Neural cell (in vitro differentiated cells): ENCODE results near the gene GCNT4. TPM values are rescaled to one million over a fixed set of nuclear protein-coding genes. Genes with fewer than 3 reads are reported as not detected.

Experiments used
- H2AFZ ChIP-seq: fragments of 200-600, 300-800 bp; sonication (generic), shearing (Covaris generic); 2 replicates; pipeline ENCODE4 v1.6.0; 2014; ENCODE audit warnings: low read depth, mild to moderate bottlenecking, antibody characterized with exemption, low read length, moderate library complexity
- H3F3A ChIP-seq: fragments of 200-600 bp; shearing (Covaris generic); 2 replicates; pipeline ENCODE4 v1.6.1; 2016; ENCODE audit warnings: mild to moderate bottlenecking, moderate library complexity, mixed read lengths, antibody characterized with exemption, low read length; ENCODE audit not compliant: insufficient read depth, poor library complexity, severe bottlenecking
- H3K27ac ChIP-seq: fragments of 200-600, 300-800 bp; sonication (generic), shearing (Covaris generic); 2 replicates; pipeline ENCODE4 v1.5.1; 2014; ENCODE audit warnings: mild to moderate bottlenecking, low read length, moderate library complexity
- H3K27me3 ChIP-seq: fragments of 300-800, 200-600 bp; sonication (generic), shearing (Covaris generic); 2 replicates; pipeline ENCODE4 v1.6.0; 2014; ENCODE audit warnings: mild to moderate bottlenecking, low read depth, low read length, moderate library complexity; ENCODE audit not compliant: insufficient read depth
- H3K36me3 ChIP-seq: fragments of 300-800, 200-600 bp; sonication (generic), shearing (Covaris generic); 2 replicates; pipeline ENCODE4 v1.5.1; 2014; ENCODE audit warnings: mild to moderate bottlenecking, antibody characterized with exemption, low read length, moderate library complexity; ENCODE audit not compliant: insufficient read depth
- H3K4me2 ChIP-seq: fragments of 300-800, 200-600 bp; sonication (generic), shearing (Covaris generic); 2 replicates; pipeline ENCODE4 v1.6.0; 2014; ENCODE audit warnings: mild to moderate bottlenecking, low read length
- H3K4me3 ChIP-seq: fragments of 300-800, 200-600 bp; sonication (generic), shearing (Covaris generic); 2 replicates; pipeline ENCODE4 v1.5.1; 2014; ENCODE audit warnings: mild to moderate bottlenecking, low read length, moderate library complexity
- H3K79me2 ChIP-seq: fragments of 200-600 bp; shearing (Covaris generic); replicated peaks from 2 replicates; pipeline ENCODE4 v1.6.0; 2014; ENCODE audit warnings: mild to moderate bottlenecking, low read length, moderate library complexity; ENCODE audit not compliant: insufficient read depth
- H3K9ac ChIP-seq: fragments of 300-800, 200-600 bp; sonication (generic), shearing (Covaris generic); 2 replicates; pipeline ENCODE4 v1.6.1; 2016; ENCODE audit warnings: mild to moderate bottlenecking, low read length, mixed read lengths
- H3K9me2 ChIP-seq: fragments of 200-600 bp; shearing (Covaris generic); 2 replicates; pipeline ENCODE4 v1.6.1; 2016; ENCODE audit warnings: mild to moderate bottlenecking, low read length, mixed read lengths; ENCODE audit not compliant: insufficient read depth
- H3K9me3 ChIP-seq: fragments of 200-600, 300-800 bp; sonication (generic), shearing (Covaris generic); 2 replicates; pipeline ENCODE4 v1.6.1; 2016; ENCODE audit warnings: mild to moderate bottlenecking, mixed run types, low read length, moderate library complexity, mixed read lengths
- H4K20me1 ChIP-seq: fragments of 200-600 bp; shearing (Covaris generic); 2 replicates; pipeline ENCODE4 v1.6.1; 2016; ENCODE audit warnings: mild to moderate bottlenecking, mixed run types; ENCODE audit not compliant: insufficient read depth
- EP300 ChIP-seq: fragments of 450-650 bp; conservative IDR thresholded peaks from 2 replicates; pipeline ENCODE4 v1.6.1; 2014; ENCODE audit warnings: antibody characterized with exemption, mild to moderate bottlenecking, moderate library complexity; ENCODE audit not compliant: poor library complexity, severe bottlenecking
- EZH2 ChIP-seq: fragments of 200-600, 300-800 bp; shearing (Covaris generic), sonication (generic); IDR thresholded peaks from 2 replicates; pipeline ENCODE4 v1.6.1; 2014; ENCODE audit warnings: antibody characterized with exemption, low read length, borderline replicate concordance, mild to moderate bottlenecking; ENCODE audit not compliant: insufficient read depth, poor library complexity, severe bottlenecking
- MXI1 ChIP-seq: fragments of 450-650 bp; conservative IDR thresholded peaks from 2 replicates; pipeline ENCODE4 v1.6.1; 2014; ENCODE audit warnings: antibody characterized with exemption, mild to moderate bottlenecking; ENCODE audit not compliant: poor library complexity, severe bottlenecking
- POLR2AphosphoS5 ChIP-seq: IDR thresholded peaks from 2 replicates; pipeline ENCODE4 v1.6.1; 2012
- RAD21 ChIP-seq: fragments of 450-650 bp; conservative IDR thresholded peaks from 2 replicates; pipeline ENCODE4 v1.6.1; 2014; ENCODE audit warnings: antibody characterized with exemption, mild to moderate bottlenecking, moderate library complexity
- SMC3 ChIP-seq: fragments of 450-650 bp; conservative IDR thresholded peaks from 2 replicates; pipeline ENCODE4 v1.6.1; 2014; ENCODE audit warnings: antibody characterized with exemption, mild to moderate bottlenecking, moderate library complexity; ENCODE audit not compliant: poor library complexity
- TAF1 ChIP-seq: IDR thresholded peaks from 2 replicates; pipeline ENCODE4 v1.6.1; 2012; ENCODE audit warnings: low read depth
- polyA plus RNA-seq: library from polyadenylated mRNA; depleted of rRNA; stranded (reverse); fragments of >200 nt; gene quantifications from 2 replicates; pipeline ENCODE4 v1.2.3, GENCODE V29; 2014
- TF ChIP-seq, protein P1 (sequence below): fragments of 450-650 bp; IDR thresholded peaks from 2 replicates; pipeline ENCODE4 v1.5.1; 2014; ENCODE audit warnings: antibody characterized with exemption, mild to moderate bottlenecking, moderate library complexity; ENCODE audit not compliant: poor library complexity, severe bottlenecking

The GCNT4 gene
- polyA plus RNA-seq, 1 donor from 2014 or later, result not detected

DNA sequence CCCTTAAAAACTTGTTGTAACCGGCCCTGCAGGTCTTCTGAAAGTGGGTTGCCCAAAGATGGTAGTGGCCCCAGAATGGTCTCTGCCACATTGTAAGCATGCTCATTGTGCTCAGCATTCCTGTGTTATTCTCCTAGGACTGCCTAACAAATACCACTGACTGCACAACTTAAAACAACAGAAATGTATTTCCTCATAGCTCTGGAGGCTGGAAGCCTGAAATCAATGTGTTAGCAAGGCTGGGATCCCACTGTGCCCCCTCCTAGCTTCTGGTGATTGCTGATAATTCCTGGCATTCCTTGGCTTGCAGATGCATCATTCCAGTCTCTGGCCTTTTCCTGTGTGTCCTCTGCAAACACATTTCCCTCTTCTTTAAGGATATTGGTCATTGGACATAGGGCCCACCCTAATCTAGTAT lies 3.4 kb upstream of the GCNT4 start:
- no peak overlapping the region for H3K4me3 ChIP-seq
- no peaks in the 10 kb centered on the region for H3K9me3 ChIP-seq
- no peak overlapping the region for H3K9ac ChIP-seq
- H3K36me3 ChIP-seq, result no peaks in the 10 kb centered on the region
- no peaks in the 10 kb centered on the region for H3F3A ChIP-seq
- TF ChIP-seq EP300, result no peak
- no peak for TF ChIP-seq RAD21
- TF ChIP-seq MXI1, result no peak
- no peak for TF ChIP-seq SMC3
- H2AFZ ChIP-seq, result no peak overlapping the region
- H4K20me1 ChIP-seq, result no peaks in the 10 kb centered on the region
- no peaks in the 10 kb centered on the region for H3K9me2 ChIP-seq
- H3K79me2 ChIP-seq, result no peaks in the 10 kb centered on the region
- peaks cover 48% of the 10 kb centered on the region for H3K27me3 ChIP-seq
- H3K4me2 ChIP-seq, result no peak overlapping the region
- H3K27ac ChIP-seq, result no peak overlapping the region

DNA sequence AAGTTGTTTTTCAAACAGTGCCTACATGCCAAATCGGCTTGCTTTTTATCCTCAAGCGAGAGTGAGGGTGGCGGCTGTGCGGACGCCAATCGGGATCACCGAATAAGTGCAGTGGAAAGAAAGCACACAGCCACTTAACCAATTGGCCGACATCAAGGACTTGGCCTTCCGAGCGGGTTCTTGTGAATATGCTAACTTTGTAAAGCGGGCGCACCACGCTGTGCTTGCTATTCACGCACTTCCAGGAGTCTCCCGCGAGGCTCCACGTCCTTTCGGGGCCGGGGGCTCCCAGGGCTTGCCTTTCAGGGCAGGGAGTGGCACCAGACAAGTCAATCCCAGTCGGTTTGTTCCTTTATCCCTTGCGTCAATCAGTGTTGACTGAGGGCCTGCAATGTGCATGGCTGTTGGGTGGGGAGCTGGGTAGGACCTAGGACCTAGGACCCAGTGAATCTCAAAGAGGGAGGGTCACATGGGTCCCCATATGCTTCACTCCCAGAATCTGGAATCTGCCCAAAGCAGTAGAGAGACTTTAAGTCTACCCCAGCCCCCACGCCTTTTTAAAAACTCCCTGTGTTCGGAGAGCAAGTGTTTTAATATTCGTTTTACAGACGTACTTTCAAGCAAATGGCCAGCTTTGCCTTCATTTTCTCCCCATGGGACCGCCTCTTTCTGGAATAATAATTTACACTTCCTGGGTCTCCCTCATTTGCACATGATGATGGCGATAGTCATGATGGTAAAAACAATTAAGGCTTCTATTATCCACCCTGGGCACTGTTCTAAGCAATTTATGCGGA lies 2.0 kb upstream of the GCNT4 start:
- Histone ChIP-seq H4K20me1 (no peaks in the 10 kb centered on the region), H3K4me2 (peak overlapping the region; percentile 54), H3K79me2 (no peaks in the 10 kb centered on the region), H2AFZ (no peak overlapping the region), H3K27me3 (peaks cover 49% of the 10 kb centered on the region), H3F3A (no peaks in the 10 kb centered on the region), H3K36me3 (no peaks in the 10 kb centered on the region), H3K4me3 (peak overlapping the region; percentile 72), H3K27ac (no peak overlapping the region), H3K9ac (no peak overlapping the region), H3K9me3 (no peaks in the 10 kb centered on the region), H3K9me2 (no peaks in the 10 kb centered on the region)
- TF ChIP-seq TAF1 (no peak), SMC3 (no peak), MXI1 (no peak), EZH2 (no peak), EP300 (no peak)

DNA sequence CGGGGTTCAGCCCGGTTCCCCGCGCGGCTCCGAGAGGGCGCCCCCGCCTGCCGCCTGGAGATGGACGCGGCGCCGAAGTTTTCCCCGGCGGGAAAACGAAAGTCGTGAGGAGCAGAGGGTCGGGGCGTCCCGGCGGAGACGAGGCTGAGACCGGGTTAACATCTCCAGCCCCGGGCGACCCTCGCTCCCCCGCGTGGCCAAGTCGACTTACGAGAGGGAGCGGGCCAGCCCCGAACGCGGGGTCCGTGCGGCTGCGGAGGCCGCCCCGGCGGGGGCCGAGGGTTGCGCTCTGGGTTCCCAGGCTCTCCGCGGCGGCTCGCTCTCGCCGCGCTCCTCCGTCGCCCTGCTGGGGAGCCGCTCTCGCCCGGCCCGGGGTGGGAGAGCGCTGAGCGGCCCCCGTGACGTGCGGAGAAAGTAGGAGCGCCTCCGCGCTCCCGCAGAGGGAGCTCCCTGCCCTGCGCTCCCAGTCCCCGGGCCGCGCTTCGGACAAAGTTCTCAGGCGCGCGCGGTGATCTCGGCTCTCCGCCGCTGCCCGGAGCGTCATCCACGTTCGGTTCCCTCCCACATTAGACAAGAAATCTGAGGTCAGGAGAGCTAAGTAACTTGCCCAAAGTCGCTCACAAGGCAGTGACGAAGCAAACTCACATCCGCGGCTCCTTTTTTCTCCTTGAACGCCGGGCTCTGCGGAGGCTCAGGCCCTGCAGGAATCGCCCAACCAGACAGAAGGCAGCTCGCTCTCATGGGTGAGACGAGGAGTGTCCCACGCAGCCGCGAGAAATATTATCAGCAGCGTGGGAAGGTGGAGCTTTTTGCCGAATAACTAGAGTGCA lies 1.2 kb upstream of the GCNT4 start:
- no peaks in the 10 kb centered on the region for H3K79me2 ChIP-seq
- no peak overlapping the region for H3K27ac ChIP-seq
- H3K27me3 ChIP-seq, result peaks cover 49% of the 10 kb centered on the region
- no peaks in the 10 kb centered on the region for H3K36me3 ChIP-seq
- no peaks in the 10 kb centered on the region for H3K9me3 ChIP-seq
- H3K9ac ChIP-seq, result no peak overlapping the region
- no peak overlapping the region for H2AFZ ChIP-seq
- H3K9me2 ChIP-seq, result no peaks in the 10 kb centered on the region
- H3K4me2 ChIP-seq, result peak overlapping the region; percentile 54
- no peaks in the 10 kb centered on the region for H3F3A ChIP-seq
- H4K20me1 ChIP-seq, result no peaks in the 10 kb centered on the region
- TF ChIP-seq MXI1 (no peak), TAF1 (no peak), EP300 (no peak), POLR2AphosphoS5 (no peak), EZH2 (no peak)
- TF ChIP-seq, protein P1, sequence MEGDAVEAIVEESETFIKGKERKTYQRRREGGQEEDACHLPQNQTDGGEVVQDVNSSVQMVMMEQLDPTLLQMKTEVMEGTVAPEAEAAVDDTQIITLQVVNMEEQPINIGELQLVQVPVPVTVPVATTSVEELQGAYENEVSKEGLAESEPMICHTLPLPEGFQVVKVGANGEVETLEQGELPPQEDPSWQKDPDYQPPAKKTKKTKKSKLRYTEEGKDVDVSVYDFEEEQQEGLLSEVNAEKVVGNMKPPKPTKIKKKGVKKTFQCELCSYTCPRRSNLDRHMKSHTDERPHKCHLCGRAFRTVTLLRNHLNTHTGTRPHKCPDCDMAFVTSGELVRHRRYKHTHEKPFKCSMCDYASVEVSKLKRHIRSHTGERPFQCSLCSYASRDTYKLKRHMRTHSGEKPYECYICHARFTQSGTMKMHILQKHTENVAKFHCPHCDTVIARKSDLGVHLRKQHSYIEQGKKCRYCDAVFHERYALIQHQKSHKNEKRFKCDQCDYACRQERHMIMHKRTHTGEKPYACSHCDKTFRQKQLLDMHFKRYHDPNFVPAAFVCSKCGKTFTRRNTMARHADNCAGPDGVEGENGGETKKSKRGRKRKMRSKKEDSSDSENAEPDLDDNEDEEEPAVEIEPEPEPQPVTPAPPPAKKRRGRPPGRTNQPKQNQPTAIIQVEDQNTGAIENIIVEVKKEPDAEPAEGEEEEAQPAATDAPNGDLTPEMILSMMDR, result peak; percentile 31
- H3K4me3 ChIP-seq, result peak overlapping the region; percentile 72
